Measurements from ENCODE around the gene FGF14. TPM values are rescaled to one million over a fixed set of nuclear protein-coding genes. Genes with fewer than 3 reads are reported as not detected.

FGF14 gene
- total and polyA plus RNA-seq, 2 experiments from 2014 or later = 0.03 TPM; not detected in 1

GRCh38 chr13:102203718-102204117, 198.1 kb downstream of the FGF14 start (continued):
- TF ChIP-seq REST (IDR thresholded peaks at IDR 0.05; ENCODE audit: unreplicated experiment) (no peak), POLR2AphosphoS5 (IDR thresholded peaks at IDR 0.05; ENCODE audit: low read depth) (no peak)

- Histone ChIP-seq H3K4me3 (no peak overlapping the region), H2AFZ (no peak overlapping the region), H3K27ac (ENCODE audit: low read depth) (no peak overlapping the region), H3K79me2 (replicated peaks; ENCODE audit: insufficient read depth) (no peaks in the 10 kb centered on the region), H3K4me1 (ENCODE audit: insufficient read depth) (no peaks in the 10 kb centered on the region), H3K4me2 (no peak overlapping the region), H3K36me3 (ENCODE audit: insufficient read depth) (no peaks in the 10 kb centered on the region), H3K27me3 (ENCODE audit: insufficient read depth) (no peaks in the 10 kb centered on the region), H3F3A (replicated peaks; ENCODE audit: low read depth) (no peaks in the 10 kb centered on the region), H4K20me1 (replicated peaks; ENCODE audit: insufficient read depth) (no peaks in the 10 kb centered on the region), H3K9me2 (ENCODE audit: insufficient read depth) (no peaks in the 10 kb centered on the region)
- Mint-ChIP-seq H3K4me1 (peaks cover 3% of the 10 kb centered on the region; the same call in 2 of the 3 replicates), H3K4me3 (no peak overlapping the region), H3K27ac (no peak overlapping the region), H3K9me3 (no peaks in the 10 kb centered on the region), H3K27me3 (ENCODE audit: insufficient read depth, low read depth, poor library complexity) (no peaks in the 10 kb centered on the region), H3K36me3 (ENCODE audit: low read depth) (no peaks in the 10 kb centered on the region)
- ATAC-seq (no peak), DNase-seq (ENCODE audit: low spot score) (no peak)
- TF ChIP-seq EZH2 (IDR thresholded peaks at IDR 0.05; ENCODE audit: low read depth, unreplicated experiment) = no peak
- no peak for TF ChIP-seq POLR2AphosphoS5 (IDR thresholded peaks at IDR 0.05; ENCODE audit: low read depth)
- no peak for TF ChIP-seq ZNF114 (CRISPR knock-in tag; IDR thresholded peaks at IDR 0.05)
- no peak for TF ChIP-seq CTCF (conservative IDR thresholded peaks at IDR 0.05; ENCODE audit: low read depth in 2 of 2)
- no peak for TF ChIP-seq ZNF331 (CRISPR knock-in tag; IDR thresholded peaks at IDR 0.05; ENCODE audit: low read depth)
- TF ChIP-seq JUNB (IDR thresholded peaks at IDR 0.05; ENCODE audit: unreplicated experiment) = no peak
- TF ChIP-seq EZH2phosphoT487 (IDR thresholded peaks at IDR 0.05; ENCODE audit: unreplicated experiment) = no peak
- TF ChIP-seq STAT1 (IDR thresholded peaks at IDR 0.05; ENCODE audit: unreplicated experiment) = no peak
- TF ChIP-seq ETS1 (IDR thresholded peaks at IDR 0.05) = no peak
- TF ChIP-seq CREB1 (CRISPR knock-in tag; IDR thresholded peaks at IDR 0.05; ENCODE audit: low read depth) = no peak
Observed at GRCh38 chr13:102198418-102199311, 203.2 kb downstream of the FGF14 start.

Measured in GM23338 (cell line).